HG02610 (cell line): ENCODE measurements around the gene CDH4.

Experiments used
- ATAC-seq: cut with Tn5 transposase; IDR thresholded peaks from one replicate; pipeline ENCODE4 v1.9.1; 2021; ENCODE audit warnings: mild to moderate bottlenecking, moderate library complexity; ENCODE audit not compliant: unreplicated experiment

The CDH4 gene

GRCh38 chr20:61546641-61547040 is 294.6 kb downstream of the CDH4 start:
- no peak for ATAC-seq

- no peak for ATAC-seq
These were observed 296.0 kb downstream of the CDH4 start for GRCh38 chr20:61548069-61548468.

GRCh38 chr20:61549865-61550264 is 297.8 kb downstream of the CDH4 start:
- no peak for ATAC-seq

GRCh38 chr20:61551401-61551800 is 299.3 kb downstream of the CDH4 start:
- ATAC-seq = no peak

GRCh38 chr20:61554617-61555016 is 302.6 kb downstream of the CDH4 start:
- no peak for ATAC-seq

GRCh38 chr20:61555566-61555965 is 303.5 kb downstream of the CDH4 start:
- ATAC-seq = no peak

- ATAC-seq = no peak
These were observed 304.1 kb downstream of the CDH4 start for GRCh38 chr20:61556111-61556510.

GRCh38 chr20:61556673-61557072 is 304.6 kb downstream of the CDH4 start:
- no peak for ATAC-seq

- ATAC-seq = no peak
These were observed 305.6 kb downstream of the CDH4 start for GRCh38 chr20:61557621-61558020.

GRCh38 chr20:61558726-61559125 is 306.7 kb downstream of the CDH4 start:
- no peak for ATAC-seq

GRCh38 chr20:61559706-61560315 is 307.8 kb downstream of the CDH4 start:
- no peak for ATAC-seq

- no peak for ATAC-seq
These were observed 308.3 kb downstream of the CDH4 start for GRCh38 chr20:61560361-61560853.

- no peak for ATAC-seq
These were observed 309.2 kb downstream of the CDH4 start for GRCh38 chr20:61561111-61561830.

GRCh38 chr20:61562491-61562890 is 310.4 kb downstream of the CDH4 start:
- no peak for ATAC-seq

- no peak for ATAC-seq
These were observed 310.9 kb downstream of the CDH4 start for GRCh38 chr20:61562897-61563504.

GRCh38 chr20:61564628-61565027 is 312.6 kb downstream of the CDH4 start:
- ATAC-seq = no peak

GRCh38 chr20:61565791-61566190 is 313.7 kb downstream of the CDH4 start:
- ATAC-seq = no peak

GRCh38 chr20:61566691-61567090 is 314.6 kb downstream of the CDH4 start:
- ATAC-seq = no peak

- no peak for ATAC-seq
These were observed 315.1 kb downstream of the CDH4 start for GRCh38 chr20:61567204-61567603.

- ATAC-seq = no peak
These were observed 317.8 kb downstream of the CDH4 start for GRCh38 chr20:61569825-61570224.

- no peak for ATAC-seq
These were observed 318.7 kb downstream of the CDH4 start for GRCh38 chr20:61570646-61571195.

- ATAC-seq = no peak
These were observed 319.2 kb downstream of the CDH4 start for GRCh38 chr20:61571221-61571620.
